ENCODE measurements around the gene PTGR2.

DNA sequence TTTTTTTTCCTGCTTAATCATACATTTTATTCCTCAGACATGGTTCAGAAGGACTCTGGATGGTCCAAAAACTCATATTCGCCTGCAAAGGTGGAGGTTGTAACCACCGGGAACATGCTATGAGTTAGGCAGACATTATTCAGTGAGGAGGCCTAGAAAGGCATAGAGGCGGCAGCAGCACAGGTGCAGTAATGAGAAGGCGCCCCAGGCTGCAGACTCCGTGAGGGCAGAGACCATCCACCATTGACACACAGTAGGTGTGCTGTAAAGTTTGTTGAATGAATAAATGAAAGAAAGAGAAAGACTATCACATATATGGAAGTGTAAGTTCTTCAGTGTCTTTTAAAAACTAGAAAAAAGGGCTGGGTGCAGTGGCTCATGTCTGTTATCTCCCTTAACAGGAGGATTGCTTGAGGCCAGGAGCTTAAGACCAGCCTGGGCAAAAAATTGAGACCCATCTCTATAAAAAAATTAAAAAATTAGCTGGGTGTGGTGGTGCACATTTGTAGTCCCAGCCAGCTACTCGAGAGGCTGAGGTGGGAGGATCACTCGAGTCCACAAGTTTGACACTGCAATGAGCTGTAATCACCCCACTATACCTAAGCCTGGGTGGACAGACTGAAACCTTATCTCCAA, 34.5 kb upstream of the PTGR2 start:
- TF ChIP-seq, protein P1, sequence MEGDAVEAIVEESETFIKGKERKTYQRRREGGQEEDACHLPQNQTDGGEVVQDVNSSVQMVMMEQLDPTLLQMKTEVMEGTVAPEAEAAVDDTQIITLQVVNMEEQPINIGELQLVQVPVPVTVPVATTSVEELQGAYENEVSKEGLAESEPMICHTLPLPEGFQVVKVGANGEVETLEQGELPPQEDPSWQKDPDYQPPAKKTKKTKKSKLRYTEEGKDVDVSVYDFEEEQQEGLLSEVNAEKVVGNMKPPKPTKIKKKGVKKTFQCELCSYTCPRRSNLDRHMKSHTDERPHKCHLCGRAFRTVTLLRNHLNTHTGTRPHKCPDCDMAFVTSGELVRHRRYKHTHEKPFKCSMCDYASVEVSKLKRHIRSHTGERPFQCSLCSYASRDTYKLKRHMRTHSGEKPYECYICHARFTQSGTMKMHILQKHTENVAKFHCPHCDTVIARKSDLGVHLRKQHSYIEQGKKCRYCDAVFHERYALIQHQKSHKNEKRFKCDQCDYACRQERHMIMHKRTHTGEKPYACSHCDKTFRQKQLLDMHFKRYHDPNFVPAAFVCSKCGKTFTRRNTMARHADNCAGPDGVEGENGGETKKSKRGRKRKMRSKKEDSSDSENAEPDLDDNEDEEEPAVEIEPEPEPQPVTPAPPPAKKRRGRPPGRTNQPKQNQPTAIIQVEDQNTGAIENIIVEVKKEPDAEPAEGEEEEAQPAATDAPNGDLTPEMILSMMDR (IDR thresholded peaks at IDR 0.05; ENCODE audit: poor library complexity, severe bottlenecking) = no peak
- no peak for TF ChIP-seq TAF1 (IDR thresholded peaks at IDR 0.05; ENCODE audit: low read depth)

All from neural cell (in vitro differentiated cells).